GM20000 (cell line): ENCODE measurements around the gene SPIN1.
A peak's percentile ranks its signal among the peaks of the same experiment; 100 is the strongest.
"Not testable (repeated sequence)": the region's sequence is repeated elsewhere in the genome, so short reads cannot be mapped to it uniquely, and the experiment has no call there.

Experiments used
- DNase-seq: peaks from one replicate; pipeline ENCODE4 v3.0.0; 2012; ENCODE audit warnings: low spot score
- CTCF ChIP-seq: IDR thresholded peaks from 2 replicates; pipeline ENCODE4 v1.5.1; 2012; ENCODE audit warnings: mild to moderate bottlenecking, control low read depth; ENCODE audit errors: extremely low read depth, missing control alignments

SPIN1 gene

DNA sequence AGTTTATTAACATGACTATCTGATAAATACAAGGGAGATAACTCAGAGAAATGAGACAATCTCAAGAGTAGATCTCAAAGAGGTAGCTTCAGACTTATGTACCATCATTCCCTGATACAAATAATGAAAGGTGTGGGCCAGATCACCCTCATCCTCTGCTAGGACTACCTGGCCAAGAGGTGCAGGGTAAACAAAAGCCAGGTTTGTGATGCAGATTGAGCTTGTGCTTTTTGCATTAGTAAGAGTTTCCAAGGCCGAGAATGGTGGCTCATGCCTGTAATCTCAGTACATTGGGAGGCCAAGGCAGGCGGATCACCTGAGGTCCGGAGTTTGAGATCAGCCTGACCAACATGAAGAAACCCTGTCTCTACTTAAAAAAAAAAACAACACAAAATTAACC, 8.9 kb upstream of the SPIN1 start:
- TF ChIP-seq CTCF, result no peak
- no peak for DNase-seq

DNA sequence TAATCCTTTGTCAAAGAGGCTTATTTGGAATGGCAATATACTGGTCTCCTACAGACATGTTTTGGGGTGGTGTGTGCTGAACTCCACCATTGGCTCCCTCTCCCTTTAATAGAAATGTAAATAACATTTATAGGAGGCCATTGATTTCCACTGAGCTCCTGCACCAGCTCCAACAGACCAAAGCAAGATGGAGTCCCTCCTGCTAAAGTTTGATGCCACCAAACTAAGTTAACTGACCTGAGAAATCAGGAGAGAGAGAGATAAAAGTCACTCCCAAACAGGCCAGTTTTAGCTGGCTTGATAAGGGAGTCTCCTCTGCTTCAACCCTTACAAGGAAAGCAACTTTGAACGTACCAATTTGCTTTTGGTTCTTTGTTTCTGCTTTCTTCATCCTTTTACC, 8.1 kb upstream of the SPIN1 start:
- DNase-seq, result no peak
- no peak for TF ChIP-seq CTCF

GRCh38 chr9:88381322-88381721, 6.9 kb upstream of the SPIN1 start:
- not testable (repeated sequence) for DNase-seq

GRCh38 chr9:88383176-88383575, 5.1 kb upstream of the SPIN1 start:
- no peak for TF ChIP-seq CTCF

DNA sequence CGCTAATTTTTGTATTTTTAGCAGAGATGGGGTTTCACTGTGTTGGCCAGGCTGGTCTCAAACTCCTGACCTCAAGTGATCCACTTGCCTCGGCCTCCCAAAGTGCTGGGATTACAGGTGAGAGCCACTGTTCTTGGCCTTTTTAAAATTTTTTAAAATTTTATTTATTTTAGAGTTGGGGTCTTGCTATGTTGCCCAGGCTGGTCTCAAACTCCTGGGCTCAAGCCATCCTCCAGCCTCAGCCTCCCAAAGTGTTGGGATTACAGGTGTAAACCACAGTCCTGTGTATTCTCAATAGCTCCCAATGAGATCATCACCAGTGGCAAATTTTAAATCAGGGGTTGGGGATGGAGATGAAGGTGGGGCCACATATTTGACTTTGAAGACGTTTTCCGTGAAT, 2.1 kb upstream of the SPIN1 start:
- not testable (repeated sequence) for DNase-seq

More at GRCh38 chr9:88383176-88383575, 5.1 kb upstream of the SPIN1 start:
- no peak for DNase-seq

- DNase-seq, result no peak
- TF ChIP-seq CTCF, result no peak
These were observed 1.1 kb upstream of the SPIN1 start for GRCh38 chr9:88387036-88387551.

DNA sequence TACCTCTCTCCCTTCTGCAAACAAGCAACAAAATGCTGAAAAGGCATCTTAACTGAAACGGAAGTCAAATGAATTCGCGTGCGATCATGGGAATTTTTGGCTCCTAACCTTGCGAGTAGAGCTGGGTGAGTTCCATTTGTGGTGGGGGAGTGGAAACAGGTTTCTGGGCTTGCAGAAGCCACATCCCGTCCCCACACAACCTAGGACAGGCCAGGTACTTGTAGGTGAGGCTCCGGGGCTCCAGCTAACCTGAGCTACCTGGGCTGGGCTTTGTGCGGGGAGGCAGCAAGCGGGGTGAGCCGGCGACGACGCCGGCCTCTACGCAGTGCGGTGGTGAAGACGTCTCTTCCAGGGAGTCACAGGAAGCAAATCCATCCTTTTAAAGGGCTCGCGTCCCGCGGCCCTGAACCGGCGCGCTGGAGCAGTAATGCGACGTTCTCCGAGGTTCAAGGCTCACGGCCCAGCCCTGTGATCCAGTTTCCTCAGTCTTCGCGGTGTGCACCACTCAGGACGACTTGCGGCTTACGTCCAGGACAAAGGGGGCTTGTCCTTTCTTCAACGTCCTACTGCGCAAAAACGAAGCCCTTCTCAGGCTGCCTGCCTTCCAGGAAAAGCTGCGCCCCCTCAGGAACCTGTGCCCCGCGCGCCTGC, 567 bp upstream of the SPIN1 start:
- no peak for TF ChIP-seq CTCF
- peak; percentile 25 for DNase-seq

DNA sequence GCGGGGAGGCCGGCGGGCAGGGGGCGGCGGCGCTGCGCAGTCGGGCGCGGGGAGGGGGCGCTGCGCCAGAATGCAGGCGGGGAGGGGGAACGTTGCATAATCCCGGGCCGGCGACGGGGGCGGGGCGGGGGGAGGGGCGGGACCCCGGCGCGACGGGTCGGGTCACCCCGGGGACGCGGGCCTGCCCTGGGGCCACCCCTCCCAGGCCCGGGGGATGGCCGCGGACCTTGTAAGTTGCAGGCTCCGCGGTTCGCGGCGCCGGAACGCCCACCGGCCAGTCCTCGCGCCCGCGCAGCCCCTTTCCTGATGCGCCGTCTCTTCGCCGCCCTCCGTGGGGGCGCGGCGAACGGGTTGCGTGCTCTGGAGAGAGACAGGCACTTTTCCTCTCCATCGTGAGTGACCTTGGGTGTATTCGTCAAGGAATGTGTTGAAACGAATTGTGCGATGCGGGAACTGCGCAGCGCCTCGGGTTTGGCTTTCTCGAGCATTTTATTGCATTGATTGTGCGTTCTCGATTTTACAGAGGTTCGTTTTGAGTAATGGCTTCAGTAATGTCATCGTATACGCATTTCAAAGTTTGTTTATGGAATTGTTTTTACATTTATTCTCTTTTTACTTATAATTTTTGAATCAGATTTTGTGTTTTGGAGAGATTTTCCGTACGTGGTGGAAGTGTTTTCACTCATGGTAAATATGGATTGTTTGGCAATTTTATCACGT, 802 bp downstream of the SPIN1 start:
- peak; percentile 75 for DNase-seq
- TF ChIP-seq CTCF, result no peak
